Stomach (tissue), 9 donors: Measurements from ENCODE around the gene SLC44A1. TPM values are rescaled to one million over a fixed set of nuclear protein-coding genes. Genes with fewer than 3 reads are reported as not detected.
A peak's percentile ranks its signal among the peaks of the same experiment; 100 is the strongest.

Experiments
- DNase-seq, 2 donors: peaks; one replicate each; pipeline versions ENCODE4 v3.0.0 to v3.0.0-alpha.2; 2013 to 2019
- H3K27ac ChIP-seq, 5 donors: fragments of 200-600 bp in 4 of 5; sonication (generic) in 4 of 5; one replicate each; pipeline ENCODE4 v1.5.1; 2013 to 2019; ENCODE audit warnings: mild to moderate bottlenecking in 1 of 5, moderate library complexity in 1 of 5
- H3K27me3 ChIP-seq, 3 donors: fragments of 200-600 bp; sonication (generic); one replicate each; pipeline ENCODE4 v1.5.1; 2017 to 2019; ENCODE audit warnings: mixed run types in 1 of 3
- H3K36me3 ChIP-seq, 4 donors: fragments of 200-600 bp; sonication (generic); 1 replicate in 3 of 4; 2 replicates in 1 of 4; pipeline ENCODE4 v1.5.1; 2016 to 2019
- H3K4me1 ChIP-seq, 4 donors: fragments of 200-600 bp; sonication (generic); one replicate each; pipeline ENCODE4 v1.5.1; 2016 to 2019
- H3K4me3 ChIP-seq, 4 donors: fragments of 200-600 bp; sonication (generic) in 3 of 4; one replicate each; pipeline ENCODE4 v1.5.1; 2016 to 2019; ENCODE audit warnings: mild to moderate bottlenecking in 1 of 4
- H3K9me3 ChIP-seq, 4 donors: fragments of 200-600 bp; sonication (generic); one replicate each; pipeline ENCODE4 v1.5.1; 2016 to 2019
- EP300 ChIP-seq: sonication (generic); formaldehyde crosslinking; IDR thresholded peaks from one replicate; pipeline ENCODE4 v1.6.1; 2017; ENCODE audit warnings: antibody characterized with exemption
- POLR2A ChIP-seq, 4 donors: fragments of 450-650 bp; IDR thresholded peaks; one replicate each; pipeline ENCODE4 v1.6.1; 2016; ENCODE audit warnings: antibody characterized with exemption in 4 of 4, control low read depth in 2 of 4, mild to moderate bottlenecking in 1 of 4, moderate library complexity in 1 of 4
- POLR2AphosphoS5 ChIP-seq, 3 donors: sonication (generic); formaldehyde crosslinking; IDR thresholded peaks; one replicate each; pipeline ENCODE4 v1.6.1; 2016; ENCODE audit warnings: antibody characterized with exemption in 3 of 3
- WGBS, 5 donors: extraction: QIAGEN DNeasy Blood & Tissue Kit in 3 of 5; methylation state at CpG; one replicate each; pipeline versions ENCODE4 v1.1.5 to v1.1.7; 2013 to 2018; 5-methylcytosine and 5-hydroxymethylcytosine counted together
- intact Hi-C: fragments of 100-400 bp; cut with DNase I; formaldehyde crosslinking; loops from one replicate; pipeline ENCODE4 v1.15.1; 2023; ENCODE audit warnings: low total_unique reads
- polyA plus RNA-seq, 3 donors: library from polyadenylated mRNA; stranded (reverse); fragments of 200-250 nt; gene quantifications; one replicate each; pipeline ENCODE4 v1.2.3, GENCODE V29; 2013
- total RNA-seq, 5 donors: library from RNA; depleted of rRNA; stranded (reverse); fragments of >200 nt; gene quantifications; one replicate each; pipeline versions ENCODE4 v1.1.0 to v1.2.3, GENCODE V29; 2014 to 2016
- TF ChIP-seq, protein P1 (sequence below), 7 experiments: fragments of 450-650 bp in 4 of 7; fragments of 200-600 bp in 3 of 7; sonication (generic) in 3 of 7; IDR thresholded peaks; one replicate each; pipeline ENCODE4 v1.5.1; 2016 to 2019; ENCODE audit warnings: antibody characterized with exemption in 7 of 7, control low read depth in 2 of 7, mild to moderate bottlenecking in 1 of 7
- donor health status: healthy with polysubstance abuse.
- donor health status: Bipolar disorder and iron deficiency.
- donor health status: healthy.

The SLC44A1 gene
- total and polyA plus RNA-seq, 8 donors = 5.7 to 82.8 (median 16.1) TPM

DNA sequence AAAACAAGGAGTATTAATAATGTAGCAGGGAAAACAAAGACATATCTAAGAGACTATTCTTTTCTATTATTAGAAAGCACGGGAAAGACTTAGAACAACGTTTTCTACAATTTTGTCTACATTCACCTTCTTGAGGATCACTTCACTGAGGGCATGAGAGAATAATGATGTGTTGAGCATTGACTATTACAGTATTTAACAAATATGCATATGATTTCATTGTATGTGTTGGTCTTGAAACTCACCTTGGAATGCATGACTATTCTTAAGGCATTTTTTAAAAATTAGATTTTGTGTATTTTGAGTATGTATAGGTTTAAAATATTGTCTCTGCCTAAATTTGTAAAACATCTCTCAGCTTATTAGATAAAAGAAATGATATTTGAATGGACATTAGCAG, 204.6 kb downstream of the SLC44A1 start:
- no peaks in the 10 kb centered on the region for H3K27me3 ChIP-seq
- H3K4me1 ChIP-seq = peaks cover 5 to 43% (median 28%) of the 10 kb centered on the region in 4 donors
- no peaks in the 10 kb centered on the region for H3K36me3 ChIP-seq
- peak overlapping the region; percentile 93 to 97 (median 95) for H3K4me3 ChIP-seq
- no peak for DNase-seq
- no peaks in the 10 kb centered on the region for H3K9me3 ChIP-seq
- TF ChIP-seq POLR2A (IDR thresholded peaks at IDR 0.05) (no peak), POLR2AphosphoS5 (IDR thresholded peaks at IDR 0.05) (no peak), EP300 (no peak)
- intact Hi-C loops = no loop called here
- peak overlapping the region in 2 of 5 donors; percentile 87 for H3K27ac ChIP-seq
- WGBS, 5 donors = 18 to 39% (median 21%) methylated on average over 2 of the region's 2 CpGs

DNA sequence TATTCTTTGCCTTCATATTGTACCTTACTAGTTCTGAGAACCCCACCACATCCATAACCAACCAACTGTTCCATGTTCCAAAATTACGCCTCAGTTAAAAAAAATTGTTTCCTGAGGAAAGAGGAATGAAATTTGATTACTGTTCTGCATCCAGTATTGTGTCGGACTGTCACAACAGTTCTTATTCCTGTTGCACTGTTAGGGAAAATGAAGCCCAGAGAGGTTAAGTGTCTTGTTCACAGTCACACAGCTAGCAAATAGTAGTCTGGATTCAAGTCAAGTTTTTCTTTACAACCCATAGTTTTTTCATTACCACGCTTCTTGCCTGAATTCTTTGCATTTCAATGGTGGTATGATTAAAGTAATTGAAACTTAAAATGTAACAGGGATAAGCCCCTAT, 207.7 kb downstream of the SLC44A1 start:
- Histone ChIP-seq H3K27me3 (no peaks in the 10 kb centered on the region), H3K4me3 (no peak overlapping the region), H3K36me3 (no peaks in the 10 kb centered on the region), H3K4me1 (peaks cover 5 to 46% (median 29%) of the 10 kb centered on the region in 4 donors), H3K9me3 (no peaks in the 10 kb centered on the region), H3K27ac (no peak overlapping the region)
- 85 to 92% (median 88%) methylated on average over 3 of the region's 3 CpGs for WGBS, 5 donors
- intact Hi-C loops = no loop called here
- TF ChIP-seq POLR2A (IDR thresholded peaks at IDR 0.05) (no peak), EP300 (no peak), POLR2AphosphoS5 (IDR thresholded peaks at IDR 0.05) (no peak)
- TF ChIP-seq, protein P1, sequence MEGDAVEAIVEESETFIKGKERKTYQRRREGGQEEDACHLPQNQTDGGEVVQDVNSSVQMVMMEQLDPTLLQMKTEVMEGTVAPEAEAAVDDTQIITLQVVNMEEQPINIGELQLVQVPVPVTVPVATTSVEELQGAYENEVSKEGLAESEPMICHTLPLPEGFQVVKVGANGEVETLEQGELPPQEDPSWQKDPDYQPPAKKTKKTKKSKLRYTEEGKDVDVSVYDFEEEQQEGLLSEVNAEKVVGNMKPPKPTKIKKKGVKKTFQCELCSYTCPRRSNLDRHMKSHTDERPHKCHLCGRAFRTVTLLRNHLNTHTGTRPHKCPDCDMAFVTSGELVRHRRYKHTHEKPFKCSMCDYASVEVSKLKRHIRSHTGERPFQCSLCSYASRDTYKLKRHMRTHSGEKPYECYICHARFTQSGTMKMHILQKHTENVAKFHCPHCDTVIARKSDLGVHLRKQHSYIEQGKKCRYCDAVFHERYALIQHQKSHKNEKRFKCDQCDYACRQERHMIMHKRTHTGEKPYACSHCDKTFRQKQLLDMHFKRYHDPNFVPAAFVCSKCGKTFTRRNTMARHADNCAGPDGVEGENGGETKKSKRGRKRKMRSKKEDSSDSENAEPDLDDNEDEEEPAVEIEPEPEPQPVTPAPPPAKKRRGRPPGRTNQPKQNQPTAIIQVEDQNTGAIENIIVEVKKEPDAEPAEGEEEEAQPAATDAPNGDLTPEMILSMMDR (IDR thresholded peaks at IDR 0.05) = no peak
- DNase-seq = no peak

DNA sequence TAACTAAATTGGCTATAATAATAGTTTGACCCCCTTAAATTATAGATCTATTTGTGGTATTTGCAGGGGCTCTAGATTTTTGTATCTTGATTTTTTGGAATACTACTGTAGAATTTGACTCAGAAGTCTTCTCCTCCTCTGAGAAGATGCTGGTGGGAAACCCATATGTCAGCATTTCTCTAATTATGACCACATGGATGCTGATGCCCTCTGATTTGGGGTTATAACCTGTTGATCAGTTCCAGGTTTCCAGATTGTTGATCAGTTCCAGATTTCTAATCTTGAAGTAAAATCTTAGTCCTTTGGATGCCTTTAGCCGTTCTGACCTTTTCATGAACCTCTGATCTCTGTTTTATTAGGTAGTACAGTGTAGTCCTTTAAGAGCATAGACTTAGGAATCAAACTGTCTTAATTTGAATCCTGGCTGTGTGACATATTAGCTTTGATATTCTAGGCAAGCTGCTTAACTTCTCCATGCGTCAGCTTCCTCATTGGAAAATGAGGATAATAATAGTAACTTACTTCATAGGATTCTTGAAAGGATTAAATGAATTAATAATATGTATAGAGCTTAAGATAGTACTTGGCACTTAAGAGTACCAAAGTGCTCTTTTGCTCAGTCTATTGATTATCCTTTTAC, 211.5 kb downstream of the SLC44A1 start:
- H3K9me3 ChIP-seq = peaks cover 0 to 5% (median 2%) of the 10 kb centered on the region in 4 donors

DNA sequence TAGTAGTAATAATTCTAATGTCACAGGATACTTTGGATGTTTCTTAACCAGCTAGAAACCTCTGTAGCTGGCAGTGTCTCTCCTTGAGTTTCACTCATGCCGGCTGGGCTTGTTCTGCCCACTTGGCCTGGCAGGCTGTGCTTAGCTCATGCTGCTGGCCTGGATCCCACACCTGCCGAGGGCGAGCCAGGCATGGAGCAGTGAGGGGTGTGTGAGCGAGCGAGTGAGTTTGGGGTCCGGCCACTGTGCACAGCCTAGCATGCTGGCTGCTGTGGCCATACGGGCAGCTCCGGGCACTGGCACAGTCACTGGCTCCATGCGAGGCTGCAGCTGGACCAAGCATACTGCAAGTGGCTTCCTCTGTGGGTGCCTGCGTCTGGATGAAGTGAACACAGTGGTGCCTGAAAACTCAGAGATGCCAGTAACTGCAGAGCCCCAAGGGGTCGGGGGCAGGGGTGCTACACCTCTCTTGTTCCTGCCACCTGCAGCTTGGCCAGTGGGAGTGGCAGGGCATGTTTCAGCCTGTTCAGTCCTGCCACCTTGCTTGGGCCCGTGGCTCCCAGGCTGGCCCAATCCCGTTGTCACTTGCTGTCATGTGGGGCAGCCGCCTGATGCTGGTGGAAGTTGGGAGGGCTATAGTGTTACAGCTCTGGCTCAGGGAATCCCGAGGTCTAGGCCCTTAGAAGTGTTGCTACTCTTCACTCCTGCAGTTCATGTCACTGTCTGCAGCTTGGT, 213.3 kb downstream of the SLC44A1 start:
- WGBS, 5 donors = 60 to 78% (median 70%) methylated on average over 9 to 15 of the region's 15 CpGs
- H3K4me3 ChIP-seq = no peak overlapping the region
- intact Hi-C loops = no loop called here

More for the DNA sequence above, 211.5 kb downstream of the SLC44A1 start:
- 73 to 84% (median 76%) methylated on average over 2 of the region's 2 CpGs for WGBS, 5 donors
- Histone ChIP-seq H3K27me3 (no peaks in the 10 kb centered on the region), H3K4me1 (peaks cover 0 to 43% (median 19%) of the 10 kb centered on the region in 4 donors), H3K36me3 (no peaks in the 10 kb centered on the region), H3K4me3 (no peak overlapping the region), H3K27ac (no peak overlapping the region)
- no peak for TF ChIP-seq EP300
- intact Hi-C loops = no loop called here
- no peak for DNase-seq

DNA sequence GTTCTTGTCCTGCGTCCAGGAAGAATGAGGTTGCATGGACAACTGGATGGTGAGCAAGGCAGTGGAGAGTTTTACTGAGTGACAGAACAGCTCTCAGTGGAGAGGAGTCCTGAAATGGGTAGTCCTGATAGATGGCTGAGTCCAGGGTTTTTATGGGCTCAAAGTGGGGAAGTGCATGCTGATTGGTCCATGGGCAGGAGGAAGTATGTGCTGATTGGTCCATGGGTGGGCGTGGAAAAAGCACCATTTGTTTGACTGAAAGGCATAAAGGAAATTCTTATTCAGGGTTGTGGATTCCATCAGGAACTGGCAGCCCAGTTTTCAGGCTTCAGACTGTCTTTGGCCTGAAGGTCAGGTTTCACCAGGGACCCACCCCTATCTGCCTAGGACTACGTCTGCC, 214.0 kb downstream of the SLC44A1 start:
- intact Hi-C loops = no loop called here

More for the DNA sequence above, 213.3 kb downstream of the SLC44A1 start:
- peak in 1 of 2 donors; percentile 71 for DNase-seq
- no peak for TF ChIP-seq EP300
- TF ChIP-seq POLR2AphosphoS5 (IDR thresholded peaks at IDR 0.05) = no peak
- TF ChIP-seq, protein P1 (IDR thresholded peaks at IDR 0.05) = no peak
- TF ChIP-seq POLR2A (IDR thresholded peaks at IDR 0.05) = no peak
- Histone ChIP-seq H3K9me3 (peaks cover 0 to 5% (median 2%) of the 10 kb centered on the region in 4 donors), H3K27me3 (no peaks in the 10 kb centered on the region), H3K27ac (peak overlapping the region in 1 of 5 donors; percentile 1), H3K4me1 (peaks cover 0 to 31% (median 14%) of the 10 kb centered on the region in 4 donors), H3K36me3 (no peaks in the 10 kb centered on the region)

More for the DNA sequence above, 214.0 kb downstream of the SLC44A1 start:
- no peak overlapping the region for H3K27ac ChIP-seq
- peaks cover 0 to 31% (median 14%) of the 10 kb centered on the region in 4 donors for H3K4me1 ChIP-seq
- no peaks in the 10 kb centered on the region for H3K27me3 ChIP-seq
- peaks cover 0 to 5% (median 2%) of the 10 kb centered on the region in 4 donors for H3K9me3 ChIP-seq
- DNase-seq = no peak
- H3K4me3 ChIP-seq = no peak overlapping the region
- TF ChIP-seq POLR2A (IDR thresholded peaks at IDR 0.05) = no peak
- TF ChIP-seq EP300 = no peak
- no peak for TF ChIP-seq POLR2AphosphoS5 (IDR thresholded peaks at IDR 0.05)
- TF ChIP-seq, protein P1 (IDR thresholded peaks at IDR 0.05) = no peak
- WGBS, 5 donors = 84 to 94% (median 91%) methylated on average over 3 of the region's 3 CpGs
- H3K36me3 ChIP-seq = no peaks in the 10 kb centered on the region
